ENCODE measurements around the gene YPEL2.

The YPEL2 gene

DNA sequence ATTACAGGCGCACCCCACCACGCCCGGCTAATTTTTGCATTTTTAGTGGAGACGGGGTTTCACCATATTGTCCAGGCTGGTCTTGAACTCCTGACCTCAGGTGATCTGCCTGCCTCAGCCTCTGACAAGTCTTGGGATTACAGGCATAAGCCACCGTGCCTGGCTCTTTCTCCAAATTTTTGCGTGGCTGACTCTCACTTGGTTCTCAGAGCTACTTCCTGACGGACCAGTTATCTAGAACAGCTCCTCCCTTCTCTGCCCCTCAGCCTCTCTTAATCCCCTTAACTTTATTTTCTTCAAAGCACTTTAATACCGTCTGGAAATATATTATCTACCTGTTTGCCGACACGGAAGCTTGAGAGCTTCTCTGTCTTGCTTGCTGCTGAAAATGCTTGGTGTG, 4.2 kb downstream of the YPEL2 start:
- H3K36me3 ChIP-seq (ENCODE audit: control insufficient read depth in 1 of 2, insufficient read depth in 2 of 2, low read length in 2 of 2): peaks cover 0 to 2% of the 10 kb centered on the region in 2 experiments
- no peak overlapping the region for H3K4me3 ChIP-seq (ENCODE audit: low read depth, low read length)
- no peaks in the 10 kb centered on the region for H3K27me3 ChIP-seq (ENCODE audit: insufficient read depth, low read length)
- no peak overlapping the region for H3K4ac ChIP-seq (ENCODE audit: low read depth, low read length)
- H4K8ac ChIP-seq (ENCODE audit: low read depth, low read length): no peak overlapping the region
- no peak overlapping the region for H3K18ac ChIP-seq (ENCODE audit: low read length)
- no peak overlapping the region for H2BK5ac ChIP-seq (ENCODE audit: low read depth, low read length, poor library complexity)
- no peak overlapping the region for H3K4me2 ChIP-seq (ENCODE audit: low read length)
- H3K27ac ChIP-seq (ENCODE audit: low read depth, low read length): no peak overlapping the region
- no peaks in the 10 kb centered on the region for H3K9me3 ChIP-seq (ENCODE audit: insufficient read depth, low read depth, low read length)
- no peak overlapping the region for H3K14ac ChIP-seq (ENCODE audit: low read length)
- H4K91ac ChIP-seq (ENCODE audit: low read depth, low read length): no peak overlapping the region
- H3K23ac ChIP-seq (ENCODE audit: low read length): no peak overlapping the region
- H3K79me2 ChIP-seq (ENCODE audit: control insufficient read depth, insufficient read depth, low read length, poor library complexity): peaks cover 29% of the 10 kb centered on the region
- H2BK12ac ChIP-seq (ENCODE audit: low read length): no peak overlapping the region
- no peak overlapping the region for H3K9ac ChIP-seq (ENCODE audit: low read length)
- no CpG with 5 or more reads among the region's 10 CpGs for WGBS (ENCODE audit: extremely low coverage, insufficient coverage, insufficient read length)
- no peak overlapping the region for H2BK120ac ChIP-seq (ENCODE audit: insufficient read depth, low read length, poor library complexity)
- no peak overlapping the region for H4K12ac ChIP-seq (ENCODE audit: low read depth, low read length)
- no peak overlapping the region for H2AK5ac ChIP-seq (ENCODE audit: low read length)
- H3K4me1 ChIP-seq (ENCODE audit: control insufficient read depth in 1 of 2, insufficient read depth in 2 of 2, low read length in 2 of 2): peaks cover 17 to 23% of the 10 kb centered on the region in 2 experiments
- no peak for DNase-seq
- H2AFZ ChIP-seq (ENCODE audit: insufficient read depth, low read length, poor library complexity): no peak overlapping the region
- peaks cover 14% of the 10 kb centered on the region for H3K79me1 ChIP-seq (ENCODE audit: low read length)

DNA sequence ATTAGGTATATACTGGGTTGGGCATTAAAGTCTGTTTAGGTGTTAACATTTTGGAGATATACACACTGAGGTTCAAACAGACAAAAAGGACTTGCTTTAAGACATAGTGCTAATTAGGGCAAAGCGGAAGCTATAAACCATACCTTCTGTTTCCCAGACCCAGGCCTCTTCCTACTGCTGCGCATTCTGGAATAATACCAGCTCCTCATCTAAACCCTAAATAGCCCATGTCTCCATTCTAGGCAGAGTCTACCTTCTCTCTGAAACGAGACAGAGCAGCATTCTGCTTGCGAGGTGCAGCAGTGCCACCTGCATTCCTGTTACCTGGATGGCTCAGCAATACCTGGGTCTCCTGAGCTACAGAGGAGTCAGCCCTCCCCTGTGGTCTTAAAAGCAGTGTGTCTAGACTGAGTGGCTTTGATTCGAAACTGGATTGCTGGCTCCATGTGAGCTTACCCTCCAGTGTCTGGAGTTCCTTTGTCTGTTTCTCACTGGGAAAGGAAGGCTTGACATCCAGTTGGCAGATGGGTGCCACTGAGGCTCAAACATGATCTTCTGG, 6.4 kb downstream of the YPEL2 start:
- Histone ChIP-seq H3K27me3 (ENCODE audit: insufficient read depth, low read length) (no peaks in the 10 kb centered on the region), H3K4me3 (ENCODE audit: low read depth, low read length) (no peak overlapping the region), H3K79me2 (ENCODE audit: control insufficient read depth, insufficient read depth, low read length, poor library complexity) (peaks cover 24% of the 10 kb centered on the region), H3K14ac (ENCODE audit: low read length) (no peak overlapping the region), H4K8ac (ENCODE audit: low read depth, low read length) (no peak overlapping the region), H4K91ac (ENCODE audit: low read depth, low read length) (no peak overlapping the region), H2BK120ac (ENCODE audit: insufficient read depth, low read length, poor library complexity) (no peak overlapping the region), H4K12ac (ENCODE audit: low read depth, low read length) (no peak overlapping the region), H3K36me3 (ENCODE audit: control insufficient read depth in 1 of 2, insufficient read depth in 2 of 2, low read length in 2 of 2) (peaks cover 0 to 2% of the 10 kb centered on the region in 2 experiments), H2AFZ (ENCODE audit: insufficient read depth, low read length, poor library complexity) (no peak overlapping the region), H2BK5ac (ENCODE audit: low read depth, low read length, poor library complexity) (no peak overlapping the region), H3K18ac (ENCODE audit: low read length) (no peak overlapping the region), H2BK12ac (ENCODE audit: low read length) (no peak overlapping the region), H3K4ac (ENCODE audit: low read depth, low read length) (no peak overlapping the region), H3K9ac (ENCODE audit: low read length) (no peak overlapping the region), H3K4me1 (ENCODE audit: control insufficient read depth in 1 of 2, insufficient read depth in 2 of 2, low read length in 2 of 2) (peaks cover 16 to 34% of the 10 kb centered on the region in 2 experiments), H3K9me3 (ENCODE audit: insufficient read depth, low read depth, low read length) (no peaks in the 10 kb centered on the region), H2AK5ac (ENCODE audit: low read length) (no peak overlapping the region), H3K4me2 (ENCODE audit: low read length) (no peak overlapping the region), H3K79me1 (ENCODE audit: low read length) (peaks cover 2% of the 10 kb centered on the region), H3K27ac (ENCODE audit: low read depth, low read length) (no peak overlapping the region), H3K23ac (ENCODE audit: low read length) (no peak overlapping the region)
- no CpG with 5 or more reads among the region's 5 CpGs for WGBS (ENCODE audit: extremely low coverage, insufficient coverage, insufficient read length)
- DNase-seq: no peak

DNA sequence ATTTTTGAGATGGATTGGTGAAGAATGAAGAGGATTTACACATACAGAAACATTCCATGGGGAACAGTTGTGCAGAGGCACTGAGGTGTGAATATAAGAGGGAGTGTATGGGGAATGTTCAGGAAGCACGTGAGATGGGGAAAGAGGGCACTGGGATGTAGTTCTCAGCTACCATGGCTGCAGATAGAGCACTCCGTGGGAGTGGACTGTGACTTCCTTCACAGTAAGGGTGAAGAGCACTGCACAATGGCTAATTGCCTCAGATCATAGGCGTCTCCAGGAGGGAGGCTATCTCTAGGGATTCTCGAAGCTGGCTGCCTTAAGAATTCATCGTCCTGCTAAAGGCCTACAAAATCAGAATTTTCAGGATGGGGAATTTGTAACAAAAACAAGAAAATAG, 7.0 kb downstream of the YPEL2 start:
- H3K9me3 ChIP-seq (ENCODE audit: insufficient read depth, low read depth, low read length): no peaks in the 10 kb centered on the region
- peaks cover 16 to 33% of the 10 kb centered on the region in 2 experiments for H3K4me1 ChIP-seq (ENCODE audit: control insufficient read depth in 1 of 2, insufficient read depth in 2 of 2, low read length in 2 of 2)
- H4K12ac ChIP-seq (ENCODE audit: low read depth, low read length): no peak overlapping the region
- no peak for DNase-seq
- H3K23ac ChIP-seq (ENCODE audit: low read length): no peak overlapping the region
- H2BK120ac ChIP-seq (ENCODE audit: insufficient read depth, low read length, poor library complexity): no peak overlapping the region
- H3K4me2 ChIP-seq (ENCODE audit: low read length): no peak overlapping the region
- no peak overlapping the region for H3K9ac ChIP-seq (ENCODE audit: low read length)
- peak overlapping the region; percentile 46 for H3K4ac ChIP-seq (ENCODE audit: low read depth, low read length)
- no peaks in the 10 kb centered on the region for H3K27me3 ChIP-seq (ENCODE audit: insufficient read depth, low read length)
- H3K27ac ChIP-seq (ENCODE audit: low read depth, low read length): no peak overlapping the region
- no peak overlapping the region for H3K18ac ChIP-seq (ENCODE audit: low read length)
- no peak overlapping the region for H3K4me3 ChIP-seq (ENCODE audit: low read depth, low read length)
- H3K79me1 ChIP-seq (ENCODE audit: low read length): no peaks in the 10 kb centered on the region
- WGBS (ENCODE audit: extremely low coverage, insufficient coverage, insufficient read length): no CpG with 5 or more reads among the region's 5 CpGs
- H4K91ac ChIP-seq (ENCODE audit: low read depth, low read length): no peak overlapping the region
- H2BK12ac ChIP-seq (ENCODE audit: low read length): peak overlapping the region; percentile 56
- no peak overlapping the region for H4K8ac ChIP-seq (ENCODE audit: low read depth, low read length)
- H3K14ac ChIP-seq (ENCODE audit: low read length): peak overlapping the region; percentile 79
- peaks cover 21% of the 10 kb centered on the region for H3K79me2 ChIP-seq (ENCODE audit: control insufficient read depth, insufficient read depth, low read length, poor library complexity)
- H2BK5ac ChIP-seq (ENCODE audit: low read depth, low read length, poor library complexity): no peak overlapping the region
- H3K36me3 ChIP-seq (ENCODE audit: control insufficient read depth in 1 of 2, insufficient read depth in 2 of 2, low read length in 2 of 2): peaks cover 0 to 2% of the 10 kb centered on the region in 2 experiments
- no peak overlapping the region for H2AK5ac ChIP-seq (ENCODE audit: low read length)
- H2AFZ ChIP-seq (ENCODE audit: insufficient read depth, low read length, poor library complexity): no peak overlapping the region

DNA sequence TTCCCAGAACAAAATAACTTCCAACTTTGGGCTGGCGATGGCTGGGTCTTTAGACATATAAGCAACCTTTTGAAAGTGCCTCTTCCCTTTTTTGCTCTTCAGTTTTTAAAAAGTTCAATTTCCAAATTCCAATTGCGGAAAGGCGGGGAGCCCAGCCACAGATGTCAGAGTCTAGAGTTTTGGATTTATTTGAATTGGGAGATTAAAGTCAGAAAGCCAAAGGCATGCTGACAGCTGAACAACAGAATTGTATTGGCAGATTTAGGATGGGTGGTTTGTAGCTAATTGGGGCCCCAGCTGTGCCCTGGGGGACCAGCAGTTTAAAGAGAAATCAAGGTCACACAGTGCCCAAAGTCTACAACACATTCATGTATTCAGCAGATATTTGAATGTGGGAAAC, 10.5 kb downstream of the YPEL2 start:
- Histone ChIP-seq H3K4me2 (ENCODE audit: low read length) (no peak overlapping the region), H3K9me3 (ENCODE audit: insufficient read depth, low read depth, low read length) (no peaks in the 10 kb centered on the region), H4K8ac (ENCODE audit: low read depth, low read length) (peak overlapping the region; percentile 45), H2AK5ac (ENCODE audit: low read length) (no peak overlapping the region), H3K27me3 (ENCODE audit: insufficient read depth, low read length) (no peaks in the 10 kb centered on the region), H3K79me1 (ENCODE audit: low read length) (no peaks in the 10 kb centered on the region), H2BK120ac (ENCODE audit: insufficient read depth, low read length, poor library complexity) (no peak overlapping the region), H2AFZ (ENCODE audit: insufficient read depth, low read length, poor library complexity) (no peak overlapping the region), H3K27ac (ENCODE audit: low read depth, low read length) (no peak overlapping the region), H4K12ac (ENCODE audit: low read depth, low read length) (no peak overlapping the region), H3K4me1 (ENCODE audit: control insufficient read depth in 1 of 2, insufficient read depth in 2 of 2, low read length in 2 of 2) (peaks cover 15 to 28% of the 10 kb centered on the region in 2 experiments), H3K9ac (ENCODE audit: low read length) (no peak overlapping the region), H3K14ac (ENCODE audit: low read length) (no peak overlapping the region), H4K91ac (ENCODE audit: low read depth, low read length) (no peak overlapping the region), H2BK5ac (ENCODE audit: low read depth, low read length, poor library complexity) (no peak overlapping the region), H3K18ac (ENCODE audit: low read length) (no peak overlapping the region), H3K79me2 (ENCODE audit: control insufficient read depth, insufficient read depth, low read length, poor library complexity) (peaks cover 15% of the 10 kb centered on the region), H3K36me3 (ENCODE audit: control insufficient read depth in 1 of 2, insufficient read depth in 2 of 2, low read length in 2 of 2) (peaks cover 2 to 7% of the 10 kb centered on the region in 2 experiments), H3K4me3 (ENCODE audit: low read depth, low read length) (no peak overlapping the region), H3K4ac (ENCODE audit: low read depth, low read length) (no peak overlapping the region), H2BK12ac (ENCODE audit: low read length) (no peak overlapping the region), H3K23ac (ENCODE audit: low read length) (no peak overlapping the region)
- WGBS (ENCODE audit: extremely low coverage, insufficient coverage, insufficient read length): no CpG with 5 or more reads among the region's 3 CpGs
- no peak for DNase-seq
